Measurements from ENCODE around the gene BMPR1B. TPM values are rescaled to one million over a fixed set of nuclear protein-coding genes. Genes with fewer than 3 reads are reported as not detected.
"Not testable (repeated sequence)": the region's sequence is repeated elsewhere in the genome, so short reads cannot be mapped to it uniquely, and the experiment has no call there.

BMPR1B gene
- total RNA-seq, 2 experiments from 2014 or later = not detected

DNA sequence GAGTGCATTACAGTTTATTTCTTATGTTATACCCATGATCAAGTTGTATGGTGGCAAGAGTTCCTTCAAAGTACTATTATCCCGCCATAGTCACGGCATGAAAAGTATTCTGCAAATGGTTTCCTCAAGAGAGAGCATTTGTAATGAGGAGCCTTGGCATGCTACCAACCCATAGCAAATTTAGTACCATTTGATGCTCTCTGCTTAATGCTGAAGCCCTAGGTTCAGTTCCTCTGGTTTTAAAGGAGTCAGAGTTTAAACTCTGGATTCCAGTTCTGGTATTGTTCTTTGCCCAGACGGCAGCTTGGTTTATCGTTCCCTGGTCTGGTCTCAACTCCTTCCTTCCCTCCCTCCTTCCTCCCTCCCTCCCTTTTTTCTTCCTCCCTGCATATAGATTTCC lies 371.3 kb downstream of the BMPR1B start:
- intact Hi-C loops (cut with DNase I, micrococcal nuclease) = no loop called here
- Histone ChIP-seq H3K4me1 (ENCODE audit: insufficient read depth, low read length) (no peaks in the 10 kb centered on the region), H3K27ac (ENCODE audit: low read depth in 1 of 2, low read length in 2 of 2) (no peak overlapping the region), H3K4me3 (ENCODE audit: low read length) (no peak overlapping the region), H3K27me3 (ENCODE audit: control insufficient read depth in 1 of 2, insufficient read depth in 2 of 2, low read length in 2 of 2) (no peaks in the 10 kb centered on the region), H3K36me3 (ENCODE audit: insufficient read depth, low read length) (no peaks in the 10 kb centered on the region), H3K9me3 (ENCODE audit: control insufficient read depth in 1 of 2, insufficient read depth in 1 of 2, low read length in 2 of 2) (no peaks in the 10 kb centered on the region)
- no peak for ATAC-seq (ENCODE audit: poor library complexity)
- ChIA-PET CTCF (no interaction called here), POLR2A (no interaction called here)
- no peak for DNase-seq
- no peaks in the 10 kb centered on the region for H3K9me3 Mint-ChIP-seq
- H3K27me3 Mint-ChIP-seq = no peaks in the 10 kb centered on the region
- no peaks in the 10 kb centered on the region for H3K36me3 Mint-ChIP-seq (ENCODE audit: low read depth)
- TF ChIP-seq, protein P1, sequence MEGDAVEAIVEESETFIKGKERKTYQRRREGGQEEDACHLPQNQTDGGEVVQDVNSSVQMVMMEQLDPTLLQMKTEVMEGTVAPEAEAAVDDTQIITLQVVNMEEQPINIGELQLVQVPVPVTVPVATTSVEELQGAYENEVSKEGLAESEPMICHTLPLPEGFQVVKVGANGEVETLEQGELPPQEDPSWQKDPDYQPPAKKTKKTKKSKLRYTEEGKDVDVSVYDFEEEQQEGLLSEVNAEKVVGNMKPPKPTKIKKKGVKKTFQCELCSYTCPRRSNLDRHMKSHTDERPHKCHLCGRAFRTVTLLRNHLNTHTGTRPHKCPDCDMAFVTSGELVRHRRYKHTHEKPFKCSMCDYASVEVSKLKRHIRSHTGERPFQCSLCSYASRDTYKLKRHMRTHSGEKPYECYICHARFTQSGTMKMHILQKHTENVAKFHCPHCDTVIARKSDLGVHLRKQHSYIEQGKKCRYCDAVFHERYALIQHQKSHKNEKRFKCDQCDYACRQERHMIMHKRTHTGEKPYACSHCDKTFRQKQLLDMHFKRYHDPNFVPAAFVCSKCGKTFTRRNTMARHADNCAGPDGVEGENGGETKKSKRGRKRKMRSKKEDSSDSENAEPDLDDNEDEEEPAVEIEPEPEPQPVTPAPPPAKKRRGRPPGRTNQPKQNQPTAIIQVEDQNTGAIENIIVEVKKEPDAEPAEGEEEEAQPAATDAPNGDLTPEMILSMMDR (IDR thresholded peaks at IDR 0.05) = no peak
- no peak overlapping the region for H3K4me3 Mint-ChIP-seq
- H3K27ac Mint-ChIP-seq = no peak overlapping the region
- H3K4me1 Mint-ChIP-seq (ENCODE audit: low read depth) = peaks cover 8% of the 10 kb centered on the region

DNA sequence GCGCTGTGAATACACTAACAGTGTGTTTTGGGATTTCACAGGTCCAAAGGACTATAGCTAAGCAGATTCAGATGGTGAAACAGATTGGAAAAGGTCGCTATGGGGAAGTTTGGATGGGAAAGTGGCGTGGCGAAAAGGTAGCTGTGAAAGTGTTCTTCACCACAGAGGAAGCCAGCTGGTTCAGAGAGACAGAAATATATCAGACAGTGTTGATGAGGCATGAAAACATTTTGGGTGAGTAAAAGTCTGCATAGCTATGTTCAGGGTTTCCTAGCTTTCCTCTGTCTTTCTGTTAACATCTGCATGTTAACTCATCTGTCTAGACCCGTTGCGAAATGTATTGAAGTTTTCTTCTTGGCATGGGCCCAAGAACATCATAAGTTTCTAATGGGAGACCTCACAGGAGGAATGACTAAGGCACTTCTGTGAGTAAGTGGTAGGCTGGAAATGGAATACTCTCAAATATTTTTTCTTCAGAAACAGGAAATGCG lies 372.1 kb downstream of the BMPR1B start:
- Histone ChIP-seq H3K4me3 (ENCODE audit: low read length) (no peak overlapping the region), H3K9me3 (ENCODE audit: control insufficient read depth in 1 of 2, insufficient read depth in 1 of 2, low read length in 2 of 2) (no peaks in the 10 kb centered on the region), H3K4me1 (ENCODE audit: insufficient read depth, low read length) (no peaks in the 10 kb centered on the region), H3K27me3 (ENCODE audit: control insufficient read depth in 1 of 2, insufficient read depth in 2 of 2, low read length in 2 of 2) (no peaks in the 10 kb centered on the region), H3K36me3 (ENCODE audit: insufficient read depth, low read length) (no peaks in the 10 kb centered on the region), H3K27ac (ENCODE audit: low read depth in 1 of 2, low read length in 2 of 2) (no peak overlapping the region)
- CTCF ChIA-PET = no interaction called here
- POLR2A ChIA-PET = no interaction called here
- ATAC-seq (ENCODE audit: poor library complexity) = no peak
- TF ChIP-seq, protein P1 (IDR thresholded peaks at IDR 0.05) = no peak
- peak in 2 of 14 experiments; percentile 17 to 35 for DNase-seq
- Mint-ChIP-seq H3K27me3 (no peaks in the 10 kb centered on the region), H3K4me3 (no peak overlapping the region), H3K36me3 (ENCODE audit: low read depth) (no peaks in the 10 kb centered on the region), H3K27ac (no peak overlapping the region), H3K4me1 (ENCODE audit: low read depth) (peaks cover 8% of the 10 kb centered on the region), H3K9me3 (no peaks in the 10 kb centered on the region)
- intact Hi-C loops (cut with DNase I, micrococcal nuclease) = no loop called here

DNA sequence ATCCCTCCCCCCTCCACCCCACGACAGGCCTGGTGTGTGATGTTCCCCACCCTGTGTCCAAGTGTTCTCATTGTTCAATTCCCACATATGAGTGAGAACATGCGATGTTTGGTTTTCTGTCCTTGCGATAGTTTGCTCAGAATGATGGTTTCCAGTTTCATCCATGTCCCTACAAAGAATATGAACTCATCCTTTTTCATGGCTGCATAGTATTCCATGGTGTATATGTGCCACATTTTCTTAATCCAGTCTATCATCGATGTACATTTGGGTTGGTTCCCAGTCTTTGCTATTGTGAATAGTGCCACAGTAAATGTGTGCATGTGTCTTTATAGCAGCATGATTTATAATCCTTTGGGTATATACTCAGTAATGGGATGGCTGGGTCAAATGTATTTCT lies 376.3 kb downstream of the BMPR1B start:
- H3K27me3 Mint-ChIP-seq; H3K4me3 ChIP-seq (ENCODE audit: low read length); H3K36me3 Mint-ChIP-seq (ENCODE audit: low read depth); H3K36me3 ChIP-seq (ENCODE audit: insufficient read depth, low read length); H3K4me1 Mint-ChIP-seq (ENCODE audit: low read depth); DNase-seq; H3K9me3 Mint-ChIP-seq; intact Hi-C loops (cut with DNase I, micrococcal nuclease); ATAC-seq (ENCODE audit: poor library complexity); H3K4me1 ChIP-seq (ENCODE audit: insufficient read depth, low read length); H3K27ac ChIP-seq (ENCODE audit: low read depth in 1 of 2, low read length in 2 of 2); H3K4me3 Mint-ChIP-seq; CTCF ChIA-PET; H3K9me3 ChIP-seq (ENCODE audit: control insufficient read depth in 1 of 2, insufficient read depth in 1 of 2, low read length in 2 of 2); H3K27ac Mint-ChIP-seq; POLR2A ChIA-PET; H3K27me3 ChIP-seq (ENCODE audit: control insufficient read depth in 1 of 2, insufficient read depth in 2 of 2, low read length in 2 of 2): not testable (repeated sequence)

DNA sequence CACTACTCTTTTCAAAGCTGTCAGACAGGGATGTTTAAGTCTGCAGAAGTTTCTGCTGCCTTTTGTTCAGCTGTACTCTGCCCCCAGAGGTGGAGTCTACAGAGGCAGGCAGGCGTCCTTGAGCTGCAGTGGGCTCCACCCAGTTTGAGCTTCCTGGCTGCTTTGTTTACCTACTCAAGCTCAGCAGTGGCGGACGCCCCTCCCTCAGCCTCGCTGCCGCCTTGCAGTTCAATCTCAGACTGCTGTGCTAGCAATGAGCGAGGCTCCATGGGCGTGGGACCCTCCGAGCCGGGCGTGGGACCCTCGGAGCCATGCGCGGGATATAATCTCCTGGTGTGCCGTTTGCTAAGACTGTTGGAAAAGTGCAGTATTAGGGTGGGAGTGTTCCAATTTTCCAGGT lies 381.7 kb downstream of the BMPR1B start:
- H3K27me3 ChIP-seq (ENCODE audit: control insufficient read depth in 1 of 2, insufficient read depth in 2 of 2, low read length in 2 of 2); H3K4me1 Mint-ChIP-seq (ENCODE audit: low read depth); POLR2A ChIA-PET; H3K36me3 ChIP-seq (ENCODE audit: insufficient read depth, low read length); H3K36me3 Mint-ChIP-seq (ENCODE audit: low read depth); CTCF ChIA-PET; H3K4me3 Mint-ChIP-seq; H3K9me3 Mint-ChIP-seq; H3K27ac Mint-ChIP-seq; DNase-seq; H3K27ac ChIP-seq (ENCODE audit: low read depth in 1 of 2, low read length in 2 of 2); H3K4me1 ChIP-seq (ENCODE audit: insufficient read depth, low read length); H3K4me3 ChIP-seq (ENCODE audit: low read length); H3K9me3 ChIP-seq (ENCODE audit: control insufficient read depth in 1 of 2, insufficient read depth in 1 of 2, low read length in 2 of 2); intact Hi-C loops (cut with DNase I, micrococcal nuclease); ATAC-seq (ENCODE audit: poor library complexity): not testable (repeated sequence)
- peaks cover 20% of the 10 kb centered on the region for H3K27me3 Mint-ChIP-seq
